ENCODE results near the gene PDE4D. TPM values are rescaled to one million over a fixed set of nuclear protein-coding genes. Genes with fewer than 3 reads are reported as not detected.
"Not testable (repeated sequence)": the region's sequence is repeated elsewhere in the genome, so short reads cannot be mapped to it uniquely, and the experiment has no call there.

The PDE4D gene
- polyA plus RNA-seq, 1 donor, result 40.8 TPM

- DNase-seq, result no peak
These were observed 125.8 kb downstream of the PDE4D start for GRCh38 chr5:59767681-59768151.

GRCh38 chr5:59767211-59767605 is 126.3 kb downstream of the PDE4D start:
- DNase-seq, result no peak

- no peak for DNase-seq
These were observed 126.9 kb downstream of the PDE4D start for GRCh38 chr5:59766427-59767210.

- DNase-seq, result no peak
These were observed 128.1 kb downstream of the PDE4D start for GRCh38 chr5:59765446-59765845.

GRCh38 chr5:59764361-59764760 is 129.2 kb downstream of the PDE4D start:
- no peak for DNase-seq

- no peak for DNase-seq
These were observed 130.0 kb downstream of the PDE4D start for GRCh38 chr5:59763541-59763940.

- not testable (repeated sequence) for DNase-seq
These were observed 131.3 kb downstream of the PDE4D start for GRCh38 chr5:59762232-59762631.

GRCh38 chr5:59760785-59761348 is 132.7 kb downstream of the PDE4D start:
- DNase-seq, result no peak

GRCh38 chr5:59759600-59760351 is 133.8 kb downstream of the PDE4D start:
- DNase-seq, result no peak

- DNase-seq, result no peak
These were observed 135.0 kb downstream of the PDE4D start for GRCh38 chr5:59758566-59758965.

GRCh38 chr5:59757442-59757841 is 136.1 kb downstream of the PDE4D start:
- no peak for DNase-seq

- DNase-seq, result no peak
These were observed 137.0 kb downstream of the PDE4D start for GRCh38 chr5:59756373-59757035.

GRCh38 chr5:59755476-59755875 is 138.1 kb downstream of the PDE4D start:
- no peak for DNase-seq

GRCh38 chr5:59753599-59753998 is 139.9 kb downstream of the PDE4D start:
- DNase-seq, result no peak

- no peak for DNase-seq
These were observed 143.6 kb downstream of the PDE4D start for GRCh38 chr5:59749782-59750520.

GRCh38 chr5:59748036-59748663 is 145.4 kb downstream of the PDE4D start:
- DNase-seq, result not testable (repeated sequence)

GRCh38 chr5:59746241-59746765 is 147.2 kb downstream of the PDE4D start:
- no peak for DNase-seq

GRCh38 chr5:59745415-59745863 is 148.1 kb downstream of the PDE4D start:
- no peak for DNase-seq

GRCh38 chr5:59744531-59744992 is 149.0 kb downstream of the PDE4D start:
- DNase-seq, result no peak

GRCh38 chr5:59741599-59741998 is 151.9 kb downstream of the PDE4D start:
- no peak for DNase-seq

GRCh38 chr5:59738024-59738423 is 155.5 kb downstream of the PDE4D start:
- DNase-seq, result no peak

Data from hindlimb muscle (tissue), 1 donor.